ENCODE data around the gene ASF1B.

GRCh38 chr19:14086098-14086497 is 50.3 kb downstream of the ASF1B start:
- no peak for TF ChIP-seq CTCF (IDR thresholded peaks at IDR 0.05; ENCODE audit: extremely low read depth in 1 of 2, insufficient read depth in 1 of 2, low read depth in 1 of 2, low read length in 2 of 2)
- no peak for TF ChIP-seq EZH2 (IDR thresholded peaks at IDR 0.05; ENCODE audit: borderline replicate concordance, low read depth, low read length, severe bottlenecking)
- no peak for TF ChIP-seq GATA2 (IDR thresholded peaks at IDR 0.05; ENCODE audit: insufficient read depth, insufficient read length, low read depth, low read length)
- no peak for TF ChIP-seq POLR2AphosphoS5 (IDR thresholded peaks at IDR 0.05; ENCODE audit: insufficient read depth, low read depth, low read length)
- TF ChIP-seq POLR2A (IDR thresholded peaks at IDR 0.05; ENCODE audit: low read depth, low read length), result no peak
